GM06990 (cell line): ENCODE results near the gene KRT3.

Experiments used
- DNase-seq: peaks from one replicate; pipeline ENCODE4 v3.0.0-alpha.2; 2011; ENCODE audit not compliant: insufficient read length; ENCODE audit errors: extremely low read depth
- H3K27me3 ChIP-seq: replicated peaks from 2 replicates; pipeline ENCODE4 v1.6.0; 2011; ENCODE audit warnings: low read length; ENCODE audit not compliant: control insufficient read depth, insufficient read depth
- H3K36me3 ChIP-seq: 2 replicates; pipeline ENCODE4 v1.5.1; 2011; ENCODE audit warnings: low read length; ENCODE audit not compliant: control insufficient read depth, insufficient read depth
- H3K4me3 ChIP-seq: replicated peaks from 2 replicates; pipeline ENCODE4 v1.5.1; 2011; ENCODE audit warnings: low read depth, mild to moderate bottlenecking, control low read depth, low read length
- TF ChIP-seq, protein P1 (sequence below): IDR thresholded peaks from 2 replicates; pipeline ENCODE4 v1.5.1; 2011; ENCODE audit warnings: low read length, control low read depth, mild to moderate bottlenecking, inconsistent platforms; ENCODE audit not compliant: insufficient read depth, poor library complexity, severe bottlenecking

The KRT3 gene

DNA sequence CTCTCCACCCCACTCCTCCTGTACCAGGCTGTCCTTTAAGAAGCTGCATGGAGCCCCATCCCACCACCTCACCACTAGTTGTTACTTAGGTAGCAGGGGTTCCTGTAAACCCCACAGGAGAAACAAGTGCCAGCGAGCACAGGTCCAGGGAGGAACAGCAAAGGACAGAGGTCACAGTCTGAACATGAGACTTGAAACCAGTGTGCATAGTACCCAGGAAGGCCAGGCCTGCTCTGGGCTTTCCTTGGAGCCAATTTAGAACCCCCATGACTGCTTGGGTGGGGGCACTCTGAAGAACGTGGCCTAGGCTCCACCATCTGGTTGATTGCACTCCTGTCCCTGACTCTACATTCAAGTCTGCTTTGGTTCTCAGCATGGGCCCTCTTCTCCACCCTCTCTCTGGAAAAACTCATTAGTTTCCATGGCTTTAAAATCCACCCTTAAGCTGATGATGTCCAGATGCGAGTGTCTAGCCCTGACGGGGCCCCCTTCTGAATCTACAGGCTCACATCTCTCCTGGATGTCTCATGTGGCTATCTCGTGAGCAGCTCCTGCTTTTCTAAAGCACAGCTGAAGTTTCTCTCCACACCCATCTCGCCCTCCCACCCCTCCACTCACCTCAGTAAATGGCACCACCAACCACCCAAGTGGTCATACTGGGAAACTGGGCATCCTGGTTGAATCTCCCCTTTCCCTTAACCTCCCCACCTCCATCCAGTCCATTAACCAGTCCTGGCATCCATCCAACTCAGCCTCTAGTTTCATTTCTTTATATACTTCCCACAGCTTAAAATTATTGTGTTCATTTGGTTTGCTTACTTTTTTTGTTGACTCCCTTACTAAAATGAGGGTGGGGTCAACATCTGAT lies 8.4 kb downstream of the KRT3 start:
- Histone ChIP-seq H3K36me3 (no peaks in the 10 kb centered on the region), H3K27me3 (no peaks in the 10 kb centered on the region; the same call in 1 of the 2 replicates), H3K4me3 (no peak overlapping the region)
- DNase-seq: no peak
- TF ChIP-seq, protein P1, sequence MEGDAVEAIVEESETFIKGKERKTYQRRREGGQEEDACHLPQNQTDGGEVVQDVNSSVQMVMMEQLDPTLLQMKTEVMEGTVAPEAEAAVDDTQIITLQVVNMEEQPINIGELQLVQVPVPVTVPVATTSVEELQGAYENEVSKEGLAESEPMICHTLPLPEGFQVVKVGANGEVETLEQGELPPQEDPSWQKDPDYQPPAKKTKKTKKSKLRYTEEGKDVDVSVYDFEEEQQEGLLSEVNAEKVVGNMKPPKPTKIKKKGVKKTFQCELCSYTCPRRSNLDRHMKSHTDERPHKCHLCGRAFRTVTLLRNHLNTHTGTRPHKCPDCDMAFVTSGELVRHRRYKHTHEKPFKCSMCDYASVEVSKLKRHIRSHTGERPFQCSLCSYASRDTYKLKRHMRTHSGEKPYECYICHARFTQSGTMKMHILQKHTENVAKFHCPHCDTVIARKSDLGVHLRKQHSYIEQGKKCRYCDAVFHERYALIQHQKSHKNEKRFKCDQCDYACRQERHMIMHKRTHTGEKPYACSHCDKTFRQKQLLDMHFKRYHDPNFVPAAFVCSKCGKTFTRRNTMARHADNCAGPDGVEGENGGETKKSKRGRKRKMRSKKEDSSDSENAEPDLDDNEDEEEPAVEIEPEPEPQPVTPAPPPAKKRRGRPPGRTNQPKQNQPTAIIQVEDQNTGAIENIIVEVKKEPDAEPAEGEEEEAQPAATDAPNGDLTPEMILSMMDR: no peak

DNA sequence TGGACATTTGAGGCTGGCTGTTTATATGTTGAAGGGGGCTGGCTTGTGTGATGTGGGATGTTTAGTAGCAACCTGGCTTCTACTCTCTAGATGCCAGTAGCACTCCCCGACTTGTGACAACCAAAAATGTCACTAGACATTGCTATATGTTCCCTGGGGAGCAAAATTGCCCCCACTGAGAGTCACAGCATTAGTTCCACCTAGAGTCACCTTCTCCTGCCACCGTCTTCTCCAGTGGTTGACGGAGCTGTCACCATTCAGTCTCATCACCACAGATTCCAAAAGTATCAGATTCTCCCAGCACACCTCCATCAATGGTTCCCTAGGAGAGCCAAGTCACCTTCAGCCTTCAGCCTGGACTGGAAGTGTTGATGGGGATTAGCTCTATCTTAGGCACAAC lies 11.0 kb downstream of the KRT3 start:
- TF ChIP-seq, protein P1: no peak
- no peak for DNase-seq
- H3K27me3 ChIP-seq: no peaks in the 10 kb centered on the region
- no peak overlapping the region for H3K4me3 ChIP-seq
- no peaks in the 10 kb centered on the region for H3K36me3 ChIP-seq

DNA sequence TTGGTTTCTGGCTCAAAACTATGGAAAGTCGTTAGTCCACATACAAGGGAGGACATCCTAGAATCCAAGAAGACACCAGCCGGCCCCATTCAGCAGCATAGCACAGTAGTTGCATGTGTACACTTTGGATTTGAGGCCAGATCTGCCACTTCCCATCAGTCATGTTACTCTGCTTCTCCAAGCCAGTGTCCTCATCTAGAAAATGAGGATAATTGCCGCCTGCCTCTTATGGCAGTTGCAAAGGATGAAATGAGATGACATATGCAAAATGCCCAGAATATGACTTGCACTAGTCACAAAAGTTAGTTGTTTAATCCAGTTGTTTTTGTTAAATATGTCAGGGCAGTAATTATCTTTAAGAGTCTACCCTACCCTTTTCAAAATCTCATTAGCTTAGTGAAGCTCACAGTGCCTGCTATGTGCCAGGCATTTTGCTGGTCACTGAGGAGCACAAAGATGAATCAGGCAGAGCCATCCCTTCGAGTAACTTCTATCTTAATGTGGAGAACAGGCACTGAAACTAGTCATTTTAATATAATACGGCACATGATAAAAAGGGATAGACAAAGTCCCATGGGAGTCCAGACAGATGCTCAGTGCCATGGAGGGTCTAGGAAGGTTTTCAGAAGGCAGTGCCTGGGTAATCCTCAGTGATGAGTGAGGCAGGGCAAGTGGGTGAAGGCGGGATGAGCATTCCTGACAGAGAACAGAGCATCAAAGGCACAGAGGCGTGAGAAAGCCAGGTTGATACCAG lies 12.2 kb downstream of the KRT3 start:
- TF ChIP-seq, protein P1: no peak
- Histone ChIP-seq H3K4me3 (no peak overlapping the region), H3K36me3 (no peaks in the 10 kb centered on the region), H3K27me3 (no peaks in the 10 kb centered on the region)
- DNase-seq: no peak

DNA sequence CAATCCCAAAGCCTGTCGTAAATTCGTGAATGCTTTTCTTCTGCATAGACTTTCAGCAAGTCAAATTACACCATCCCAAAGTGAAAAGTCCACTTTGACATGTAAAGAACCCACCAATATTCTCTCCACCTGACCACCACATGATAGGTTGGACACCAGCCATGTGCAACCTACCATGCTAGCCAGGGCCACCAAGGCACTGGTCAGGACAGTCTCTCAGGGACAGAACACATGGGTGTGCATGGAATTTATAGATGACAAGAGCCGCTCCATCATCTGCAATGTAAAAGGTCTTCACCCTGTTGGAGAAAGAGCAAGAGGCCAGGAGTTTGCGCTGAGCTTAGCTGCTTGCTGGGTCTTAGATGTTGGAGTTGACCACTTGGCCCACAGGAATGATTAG lies 13.4 kb downstream of the KRT3 start:
- no peak for DNase-seq
- Histone ChIP-seq H3K27me3 (no peaks in the 10 kb centered on the region), H3K36me3 (no peaks in the 10 kb centered on the region), H3K4me3 (no peak overlapping the region)
- TF ChIP-seq, protein P1: no peak

DNA sequence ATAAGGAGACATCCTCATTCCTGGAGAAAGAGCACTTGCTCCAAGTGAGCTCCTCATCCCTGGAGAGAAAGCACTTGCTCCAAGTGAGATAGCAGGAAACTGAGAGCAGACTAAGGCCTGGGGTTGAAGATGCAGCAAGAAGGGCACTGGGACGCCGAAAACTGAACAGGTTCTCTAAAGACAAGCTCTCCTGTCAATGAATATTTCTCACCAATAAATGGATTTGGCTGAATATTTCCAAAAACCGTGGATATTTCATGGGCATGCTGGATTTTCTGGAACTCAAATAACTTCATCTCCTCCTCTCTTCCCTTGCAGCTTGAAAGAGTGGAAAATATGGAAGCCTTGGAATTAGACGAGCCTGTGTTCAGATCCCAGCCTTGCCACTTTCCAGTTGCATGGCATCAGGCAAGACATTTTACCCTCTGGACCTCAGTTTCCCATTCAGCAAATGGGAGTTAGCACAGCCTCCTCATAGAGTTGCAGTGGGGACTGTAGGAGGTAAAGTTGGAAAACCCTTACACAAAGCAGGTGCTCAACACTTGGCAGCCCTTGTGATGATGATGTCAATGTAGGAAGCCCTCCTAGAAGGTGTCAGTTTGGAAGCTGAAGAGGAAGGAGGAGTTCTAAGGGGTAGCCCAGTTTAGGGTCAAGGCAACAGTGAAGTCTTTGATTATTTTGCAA lies 14.4 kb downstream of the KRT3 start:
- no peak for DNase-seq
- H3K36me3 ChIP-seq: no peaks in the 10 kb centered on the region
- no peak overlapping the region for H3K4me3 ChIP-seq
- H3K27me3 ChIP-seq: no peaks in the 10 kb centered on the region
- TF ChIP-seq, protein P1: no peak
